Kidney (tissue), 14 donors: ENCODE results near the gene HIKESHI. TPM values are rescaled to one million over a fixed set of nuclear protein-coding genes. Genes with fewer than 3 reads are reported as not detected.

ENCODE experiments used
- DNase-seq, 5 donors: peaks; one replicate each; pipeline ENCODE4 v3.0.0-alpha.2; 2013 to 2020
- FAIRE-seq: peaks from 2 replicates; lab custom pipeline; 2012; peaks lifted over from hg19 to GRCh38; lab: Jason Lieb, UNC
- H3K27ac ChIP-seq, 2 donors: one replicate each; pipeline ENCODE4 v1.7.0; 2013; ENCODE audit warnings: low read depth in 2 of 2, low read length in 2 of 2, inconsistent platforms in 1 of 2
- H3K27me3 ChIP-seq: one replicate; pipeline ENCODE4 v1.7.1; 2013; ENCODE audit warnings: low read length, inconsistent platforms; ENCODE audit not compliant: control insufficient read depth, insufficient read depth
- H3K36me3 ChIP-seq, 3 donors: one replicate each; pipeline versions ENCODE4 v1.7.0 to v1.7.1; 2013; ENCODE audit warnings: low read length in 3 of 3, control low read depth in 1 of 3, inconsistent platforms in 1 of 3; ENCODE audit not compliant: insufficient read depth in 3 of 3, control insufficient read depth in 2 of 3
- H3K4me1 ChIP-seq, 3 donors: one replicate each; pipeline versions ENCODE4 v1.7.0 to v1.7.1; 2013; ENCODE audit warnings: low read length in 3 of 3, inconsistent platforms in 1 of 3, low read depth in 1 of 3; ENCODE audit not compliant: control insufficient read depth in 2 of 3, insufficient read depth in 2 of 3
- H3K4me3 ChIP-seq, 3 donors: one replicate each; pipeline versions ENCODE4 v1.7.0 to v1.8.1; 2013; ENCODE audit warnings: low read length in 3 of 3, control low read depth in 1 of 3, inconsistent platforms in 1 of 3
- H3K9ac ChIP-seq, 3 donors: one replicate each; pipeline versions ENCODE4 v1.7.0 to v1.7.1; 2013; ENCODE audit warnings: low read length in 3 of 3, control low read depth in 1 of 3, inconsistent platforms in 1 of 3
- H3K9me3 ChIP-seq, 3 donors: one replicate each; pipeline versions ENCODE4 v1.7.0 to v1.7.1; 2013; ENCODE audit warnings: low read length in 3 of 3, control low read depth in 1 of 3, inconsistent platforms in 1 of 3; ENCODE audit not compliant: control insufficient read depth in 2 of 3, insufficient read depth in 1 of 3
- intact Hi-C: fragments of 100-400 bp; cut with DNase I; formaldehyde crosslinking; loops from one replicate; pipeline ENCODE4 v1.11.1; 2022
- polyA plus RNA-seq: library from polyadenylated mRNA; stranded (reverse); fragments of 350-450 nt; fragmentation: Illumina TruSeq; extraction: RNeasy Lipid Tissue Mini Kit (QIAGEN cat#74804); gene quantifications from one replicate; pipeline ENCODE4 v1.2.3, GENCODE V29; 2014; ENCODE audit warnings: low read depth, low replicate concordance; ENCODE audit not compliant: insufficient read depth
- total RNA-seq: library from RNA; stranded (reverse); fragmentation: NEBNext Ultra II Directional; extraction: Animal tissue kit (Norgen Biotek cat#: 25700); gene quantifications from one replicate; pipeline ENCODE4 v1.2.1, GENCODE V29; 2021
- TF ChIP-seq, protein P1 (sequence below): IDR thresholded peaks from 3 replicates; pipeline ENCODE4 v1.5.1; 2012; ENCODE audit warnings: mild to moderate bottlenecking, moderate library complexity, borderline replicate concordance; ENCODE audit not compliant: insufficient read depth; ENCODE audit errors: extremely low read depth
- donor health status: control.
- donor health status: control.
- donor health status: control.
- donor health status: control.
- donor health status: control.
- donor health status: DM: yes; HTN: yes; CAD: no.
- donor health status: Normal renal cell carcinoma (clear cell type).

HIKESHI gene
- total and polyA plus RNA-seq, 2 donors from 2014 or later: 26.9 to 47.0 TPM

GRCh38 chr11:86360775-86361395, 58.8 kb downstream of the HIKESHI start:
- Histone ChIP-seq H3K9ac (no peak overlapping the region), H3K9me3 (no peaks in the 10 kb centered on the region), H3K27ac (no peak overlapping the region), H3K4me3 (no peak overlapping the region), H3K4me1 (no peaks in the 10 kb centered on the region), H3K36me3 (no peaks in the 10 kb centered on the region), H3K27me3 (no peaks in the 10 kb centered on the region)
- TF ChIP-seq, protein P1, sequence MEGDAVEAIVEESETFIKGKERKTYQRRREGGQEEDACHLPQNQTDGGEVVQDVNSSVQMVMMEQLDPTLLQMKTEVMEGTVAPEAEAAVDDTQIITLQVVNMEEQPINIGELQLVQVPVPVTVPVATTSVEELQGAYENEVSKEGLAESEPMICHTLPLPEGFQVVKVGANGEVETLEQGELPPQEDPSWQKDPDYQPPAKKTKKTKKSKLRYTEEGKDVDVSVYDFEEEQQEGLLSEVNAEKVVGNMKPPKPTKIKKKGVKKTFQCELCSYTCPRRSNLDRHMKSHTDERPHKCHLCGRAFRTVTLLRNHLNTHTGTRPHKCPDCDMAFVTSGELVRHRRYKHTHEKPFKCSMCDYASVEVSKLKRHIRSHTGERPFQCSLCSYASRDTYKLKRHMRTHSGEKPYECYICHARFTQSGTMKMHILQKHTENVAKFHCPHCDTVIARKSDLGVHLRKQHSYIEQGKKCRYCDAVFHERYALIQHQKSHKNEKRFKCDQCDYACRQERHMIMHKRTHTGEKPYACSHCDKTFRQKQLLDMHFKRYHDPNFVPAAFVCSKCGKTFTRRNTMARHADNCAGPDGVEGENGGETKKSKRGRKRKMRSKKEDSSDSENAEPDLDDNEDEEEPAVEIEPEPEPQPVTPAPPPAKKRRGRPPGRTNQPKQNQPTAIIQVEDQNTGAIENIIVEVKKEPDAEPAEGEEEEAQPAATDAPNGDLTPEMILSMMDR: no peak
- intact Hi-C loops: no loop called here
- DNase-seq (peak in 1 of 5 donors; percentile 49), FAIRE-seq (no peak)

DNA sequence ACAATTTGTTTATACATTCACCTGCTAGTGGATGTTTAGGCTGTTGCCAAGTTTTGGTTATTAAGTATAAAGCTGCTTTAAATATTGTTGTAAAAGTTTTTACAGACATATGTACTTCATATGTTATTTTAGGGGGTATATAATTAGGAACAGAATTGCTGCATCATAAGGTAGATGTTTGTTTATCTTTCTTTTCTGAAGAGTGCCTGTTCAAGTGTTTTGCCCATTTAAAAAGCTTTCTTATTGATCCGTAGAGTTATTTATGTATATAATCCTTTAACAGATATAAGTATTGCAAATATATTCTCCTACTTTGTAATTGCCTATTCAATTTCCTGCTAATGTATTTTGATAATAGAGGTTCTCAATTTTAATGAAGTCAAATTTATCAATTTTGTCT, 61.4 kb downstream of the HIKESHI start:
- no peak for FAIRE-seq
- intact Hi-C loops: no loop called here
- no peak overlapping the region for H3K9ac ChIP-seq
- no peaks in the 10 kb centered on the region for H3K36me3 ChIP-seq
- H3K4me3 ChIP-seq: no peak overlapping the region
- H3K27ac ChIP-seq: no peak overlapping the region
- no peaks in the 10 kb centered on the region for H3K4me1 ChIP-seq
- DNase-seq: no peak
- TF ChIP-seq, protein P1: no peak
- no peaks in the 10 kb centered on the region for H3K27me3 ChIP-seq
- no peaks in the 10 kb centered on the region for H3K9me3 ChIP-seq

DNA sequence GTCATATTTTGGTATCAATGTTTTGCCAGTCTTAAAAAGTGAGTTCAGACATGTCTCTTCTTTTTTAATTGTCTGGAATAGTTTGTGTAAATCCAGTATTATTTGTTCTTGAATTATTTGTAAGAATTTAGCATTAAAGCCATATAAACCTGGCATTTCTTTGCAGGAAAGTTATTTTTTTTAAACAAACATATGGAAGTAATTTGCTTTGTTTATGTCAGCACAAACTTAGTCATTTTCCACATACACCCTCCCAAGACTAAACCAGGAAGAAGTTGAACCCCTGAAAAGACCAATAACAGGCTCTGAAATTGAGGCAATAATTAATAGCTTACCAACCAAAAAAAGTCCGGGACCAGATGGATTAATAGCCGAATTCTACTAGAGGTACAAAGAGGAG, 63.5 kb downstream of the HIKESHI start:
- FAIRE-seq: no peak
- TF ChIP-seq, protein P1: no peak
- H3K36me3 ChIP-seq: no peaks in the 10 kb centered on the region

DNA sequence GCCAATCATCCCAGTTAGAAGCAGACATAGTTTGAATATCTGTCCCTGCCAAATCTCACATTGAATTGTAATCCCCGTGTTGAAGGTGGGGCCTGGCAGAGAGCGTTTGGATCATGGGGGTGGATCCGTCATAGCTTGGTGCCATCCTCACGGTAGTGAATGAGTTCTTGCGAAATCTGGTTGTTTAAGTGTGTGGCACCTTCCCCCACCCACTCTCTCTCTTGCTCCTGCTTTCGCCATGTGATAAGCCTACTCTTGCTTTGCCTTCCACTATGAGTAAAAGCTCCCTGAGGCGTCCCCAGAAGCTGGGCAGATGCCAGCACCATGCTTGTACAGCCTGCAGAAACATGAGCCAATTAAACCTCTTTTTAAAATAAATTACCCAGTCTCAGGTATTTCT, 67.6 kb downstream of the HIKESHI start:
- Histone ChIP-seq H3K4me3 (no peak overlapping the region), H3K27me3 (no peaks in the 10 kb centered on the region), H3K9ac (no peak overlapping the region), H3K27ac (no peak overlapping the region), H3K4me1 (no peaks in the 10 kb centered on the region), H3K36me3 (no peaks in the 10 kb centered on the region), H3K9me3 (no peaks in the 10 kb centered on the region)
- TF ChIP-seq, protein P1: no peak
- DNase-seq (no peak), FAIRE-seq (no peak)
- intact Hi-C loops: no loop called here

More for the DNA sequence above, 63.5 kb downstream of the HIKESHI start:
- Histone ChIP-seq H3K9me3 (no peaks in the 10 kb centered on the region), H3K4me3 (no peak overlapping the region), H3K27me3 (no peaks in the 10 kb centered on the region), H3K9ac (no peak overlapping the region), H3K27ac (no peak overlapping the region), H3K4me1 (no peaks in the 10 kb centered on the region)
- DNase-seq: no peak
- intact Hi-C loops: no loop called here
